SU-DHL-6 (cell line): Measurements from ENCODE around the gene XYLT1.

Experiments used
- H2AFZ ChIP-seq: fragments of 200-600 bp; sonication (generic); 2 replicates; pipeline ENCODE4 v1.6.1; 2014; ENCODE audit warnings: low read depth, mild to moderate bottlenecking, moderate library complexity, mixed read lengths, antibody characterized with exemption, low read length; ENCODE audit not compliant: severe bottlenecking
- H3F3A ChIP-seq: fragments of 200-600 bp; shearing (Covaris generic); 2 replicates; pipeline ENCODE4 v1.6.0; 2016; ENCODE audit warnings: antibody characterized with exemption, mild to moderate bottlenecking; ENCODE audit not compliant: insufficient read depth
- H3K27ac ChIP-seq: fragments of 200-600 bp; sonication (generic); 2 replicates; pipeline ENCODE4 v1.5.1; 2016; ENCODE audit warnings: low read depth, mild to moderate bottlenecking, low read length, moderate library complexity, mixed read lengths
- H3K27me3 ChIP-seq: fragments of 200-600 bp; sonication (generic), shearing (Covaris generic); 2 replicates; pipeline ENCODE4 v1.6.0; 2014; ENCODE audit warnings: mild to moderate bottlenecking, low read length
- H3K36me3 ChIP-seq: fragments of 200-600 bp; sonication (generic); 2 replicates; pipeline ENCODE4 v1.6.1; 2014; ENCODE audit warnings: mild to moderate bottlenecking, low read length, mixed read lengths
- H3K4me2 ChIP-seq: fragments of 300-600, 200-600 bp; shearing (Covaris generic), sonication (generic); 2 replicates; pipeline ENCODE4 v1.6.0; 2014; ENCODE audit warnings: low read length, low read depth, mild to moderate bottlenecking; ENCODE audit not compliant: poor library complexity, severe bottlenecking
- H3K4me3 ChIP-seq: fragments of 200-600 bp; sonication (generic); 2 replicates; pipeline ENCODE4 v1.5.1; 2014; ENCODE audit warnings: antibody characterized with exemption, low read length, mild to moderate bottlenecking, mixed read lengths; ENCODE audit not compliant: insufficient read depth, poor library complexity, severe bottlenecking
- H3K79me2 ChIP-seq: fragments of 200-600 bp; sonication (generic); 2 replicates; pipeline ENCODE4 v1.6.1; 2014; ENCODE audit warnings: mild to moderate bottlenecking, low read length, moderate library complexity; ENCODE audit not compliant: insufficient read depth
- H3K9ac ChIP-seq: fragments of 200-600 bp; sonication (generic); 2 replicates; pipeline ENCODE4 v1.7.0; 2014; ENCODE audit warnings: mild to moderate bottlenecking, low read length
- H3K9me2 ChIP-seq: fragments of 200-600 bp; sonication (generic); replicated peaks from 2 replicates; pipeline ENCODE4 v1.6.1; 2014; ENCODE audit warnings: low read length; ENCODE audit not compliant: insufficient read depth
- H3K9me3 ChIP-seq: fragments of 200-600 bp; sonication (generic); 2 replicates; pipeline ENCODE4 v1.6.1; 2014; ENCODE audit warnings: low read length, mixed read lengths; ENCODE audit not compliant: insufficient read depth
- H4K20me1 ChIP-seq: fragments of 200-600 bp; sonication (generic); 2 replicates; pipeline ENCODE4 v1.6.1; 2014; ENCODE audit warnings: low read depth, mild to moderate bottlenecking, antibody characterized with exemption, low read length, moderate library complexity, mixed read lengths
- EZH2phosphoT487 ChIP-seq: fragments of 200-600 bp; sonication (generic), shearing (Covaris generic); conservative IDR thresholded peaks from 2 replicates; pipeline ENCODE4 v1.6.1; 2018; ENCODE audit warnings: mild to moderate bottlenecking, antibody characterized with exemption, low read length, moderate library complexity, mixed read lengths
- TF ChIP-seq, protein P1 (sequence below): fragments of 200-600 bp; sonication (generic); IDR thresholded peaks from one replicate; pipeline ENCODE4 v1.5.1; 2017; ENCODE audit warnings: antibody characterized with exemption, mild to moderate bottlenecking, low read length, moderate library complexity; ENCODE audit not compliant: insufficient read depth, poor library complexity, severe bottlenecking

The XYLT1 gene

DNA sequence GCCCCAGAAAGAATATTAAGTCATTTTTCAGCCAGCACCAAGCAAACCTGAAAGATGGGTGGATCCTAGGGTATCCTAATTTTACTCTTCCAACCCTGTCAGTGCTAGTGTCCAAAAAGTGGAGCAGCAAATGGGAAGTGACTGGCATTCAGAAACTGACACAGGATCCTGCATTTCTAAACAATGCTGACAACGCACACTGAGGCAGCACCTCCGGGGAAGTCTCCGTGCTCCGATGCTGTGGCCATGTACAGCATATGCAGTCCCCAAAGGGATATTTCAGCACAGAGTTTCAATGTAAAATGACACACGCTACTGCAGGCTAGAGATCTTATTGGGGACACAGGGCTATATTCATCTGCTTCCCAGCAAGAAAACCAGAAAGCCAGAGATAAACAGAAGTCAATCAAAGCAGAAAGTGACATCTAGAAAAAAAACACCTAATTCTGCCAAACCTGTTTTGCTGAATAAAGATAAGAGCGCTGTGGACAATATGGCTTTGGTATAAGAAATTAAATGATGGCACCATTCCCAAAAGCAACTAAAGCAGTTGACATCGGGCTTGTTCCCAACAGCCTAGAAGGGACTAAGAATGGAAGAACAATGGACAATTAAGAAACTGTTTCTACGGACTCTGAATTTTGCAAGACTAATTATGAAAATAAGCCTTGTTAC lies 17.3 kb downstream of the XYLT1 start:
- no peaks in the 10 kb centered on the region for H4K20me1 ChIP-seq
- H3K27ac ChIP-seq = peak overlapping the region; percentile 15; the same call in 1 of the 2 replicates
- peaks cover 33% of the 10 kb centered on the region for H3K79me2 ChIP-seq
- peak overlapping the region; percentile 7 for H3K4me2 ChIP-seq
- H3K9me3 ChIP-seq = no peaks in the 10 kb centered on the region
- H3K4me3 ChIP-seq = no peak overlapping the region
- H2AFZ ChIP-seq = no peak overlapping the region
- H3K9me2 ChIP-seq = no peaks in the 10 kb centered on the region
- peaks cover 4% of the 10 kb centered on the region; the same call in 1 of the 2 replicates for H3K36me3 ChIP-seq
- TF ChIP-seq EZH2phosphoT487 = no peak
- TF ChIP-seq, protein P1, sequence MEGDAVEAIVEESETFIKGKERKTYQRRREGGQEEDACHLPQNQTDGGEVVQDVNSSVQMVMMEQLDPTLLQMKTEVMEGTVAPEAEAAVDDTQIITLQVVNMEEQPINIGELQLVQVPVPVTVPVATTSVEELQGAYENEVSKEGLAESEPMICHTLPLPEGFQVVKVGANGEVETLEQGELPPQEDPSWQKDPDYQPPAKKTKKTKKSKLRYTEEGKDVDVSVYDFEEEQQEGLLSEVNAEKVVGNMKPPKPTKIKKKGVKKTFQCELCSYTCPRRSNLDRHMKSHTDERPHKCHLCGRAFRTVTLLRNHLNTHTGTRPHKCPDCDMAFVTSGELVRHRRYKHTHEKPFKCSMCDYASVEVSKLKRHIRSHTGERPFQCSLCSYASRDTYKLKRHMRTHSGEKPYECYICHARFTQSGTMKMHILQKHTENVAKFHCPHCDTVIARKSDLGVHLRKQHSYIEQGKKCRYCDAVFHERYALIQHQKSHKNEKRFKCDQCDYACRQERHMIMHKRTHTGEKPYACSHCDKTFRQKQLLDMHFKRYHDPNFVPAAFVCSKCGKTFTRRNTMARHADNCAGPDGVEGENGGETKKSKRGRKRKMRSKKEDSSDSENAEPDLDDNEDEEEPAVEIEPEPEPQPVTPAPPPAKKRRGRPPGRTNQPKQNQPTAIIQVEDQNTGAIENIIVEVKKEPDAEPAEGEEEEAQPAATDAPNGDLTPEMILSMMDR = no peak
- peaks cover 39% of the 10 kb centered on the region for H3F3A ChIP-seq
- no peak overlapping the region for H3K9ac ChIP-seq
- no peaks in the 10 kb centered on the region for H3K27me3 ChIP-seq

DNA sequence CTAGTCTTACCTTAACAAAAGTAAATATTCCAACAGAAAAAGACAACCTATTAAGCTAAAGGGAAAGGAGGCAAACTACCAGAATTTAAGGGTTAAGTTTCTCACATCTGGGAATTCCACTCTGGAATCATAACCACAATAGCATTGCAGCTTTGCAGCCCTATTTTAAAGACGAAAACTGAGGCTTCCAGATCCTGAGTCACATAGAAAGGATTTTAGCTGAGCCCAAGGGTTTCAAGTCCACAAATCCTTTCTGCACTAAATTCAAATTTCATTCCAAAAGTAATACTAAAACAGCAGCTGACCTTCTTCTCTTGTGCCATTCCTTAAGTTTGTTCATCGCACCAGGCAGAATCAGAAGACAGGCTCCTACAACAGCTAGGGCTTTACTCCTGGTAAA lies 17.8 kb downstream of the XYLT1 start:
- peaks cover 4% of the 10 kb centered on the region; the same call in 1 of the 2 replicates for H3K36me3 ChIP-seq
- H3K27ac ChIP-seq = no peak overlapping the region

DNA sequence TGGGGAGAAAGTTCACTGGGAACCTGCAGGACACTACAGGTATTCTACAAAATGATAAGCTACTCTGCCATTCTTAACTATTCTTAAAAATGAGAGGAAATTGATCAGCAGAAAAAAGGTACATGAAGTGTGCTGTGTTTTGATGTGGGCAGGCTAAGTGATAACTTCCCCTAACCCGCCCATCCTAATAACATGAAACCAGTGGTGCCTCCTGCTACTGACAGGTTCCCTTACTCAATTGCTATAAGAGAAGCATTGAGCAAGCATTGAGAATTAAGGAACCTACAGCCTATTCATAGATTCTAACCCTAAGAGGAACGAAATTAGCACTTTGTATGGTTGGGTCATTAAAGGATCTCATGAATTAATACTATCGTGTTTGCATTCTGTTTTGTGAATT lies 18.9 kb downstream of the XYLT1 start:
- no peaks in the 10 kb centered on the region for H3K9me2 ChIP-seq
- peaks cover 30% of the 10 kb centered on the region for H3F3A ChIP-seq
- H3K27me3 ChIP-seq = no peaks in the 10 kb centered on the region
- no peaks in the 10 kb centered on the region for H4K20me1 ChIP-seq
- peak overlapping the region; percentile 95 for H3K27ac ChIP-seq
- TF ChIP-seq EZH2phosphoT487 = no peak
- TF ChIP-seq, protein P1 = no peak
- no peak overlapping the region for H2AFZ ChIP-seq
- no peak overlapping the region for H3K4me3 ChIP-seq
- peaks cover 4% of the 10 kb centered on the region; the same call in 1 of the 2 replicates for H3K36me3 ChIP-seq
- no peak overlapping the region for H3K4me2 ChIP-seq
- no peak overlapping the region for H3K9ac ChIP-seq
- peaks cover 33% of the 10 kb centered on the region for H3K79me2 ChIP-seq
- H3K9me3 ChIP-seq = no peaks in the 10 kb centered on the region

More for the DNA sequence above, 17.8 kb downstream of the XYLT1 start:
- Histone ChIP-seq H2AFZ (no peak overlapping the region), H3F3A (peaks cover 38% of the 10 kb centered on the region), H3K9me3 (no peaks in the 10 kb centered on the region), H3K4me3 (no peak overlapping the region), H3K9me2 (no peaks in the 10 kb centered on the region), H3K9ac (no peak overlapping the region), H3K27me3 (no peaks in the 10 kb centered on the region), H3K4me2 (no peak overlapping the region), H3K79me2 (peaks cover 33% of the 10 kb centered on the region), H4K20me1 (no peaks in the 10 kb centered on the region)
- TF ChIP-seq, protein P1 = no peak
- no peak for TF ChIP-seq EZH2phosphoT487
